Dendritic cell treated with granulocyte-macrophage colony-stimulating factor and Interleukin-4, amounts not matched to agents 40 ng/mL and 50 ng/mL, for 4 days (primary cell): ENCODE data around the gene ACP7.
"Not testable (repeated sequence)": the region's sequence is repeated elsewhere in the genome, so short reads cannot be mapped to it uniquely, and the experiment has no call there.

Experiments used
- H3K27ac Mint-ChIP-seq: one replicate; pipeline ENCODE4 v1.8.0; 2022; ENCODE audit warnings: mild to moderate bottlenecking, mixed read lengths
- H3K27me3 Mint-ChIP-seq: one replicate; pipeline ENCODE4 v1.8.0; 2022; ENCODE audit warnings: mild to moderate bottlenecking, mixed read lengths
- H3K36me3 Mint-ChIP-seq: one replicate; pipeline ENCODE4 v1.8.0; 2022; ENCODE audit warnings: low read depth, mixed read lengths
- H3K4me1 Mint-ChIP-seq: one replicate; pipeline ENCODE4 v1.8.0; 2022; ENCODE audit warnings: low read depth, mixed read lengths
- H3K4me3 Mint-ChIP-seq: one replicate; pipeline ENCODE4 v1.8.0; 2022; ENCODE audit warnings: mild to moderate bottlenecking, moderate library complexity, mixed read lengths
- H3K9me3 Mint-ChIP-seq: one replicate; pipeline ENCODE4 v1.8.0; 2022; ENCODE audit warnings: mixed read lengths
- intact Hi-C: fragments of 100-400 bp; cut with micrococcal nuclease; formaldehyde crosslinking; loops from one replicate; pipeline ENCODE4 v1.15.0; 2022

ACP7 gene

GRCh38 chr19:39106194-39106593 is 22.0 kb downstream of the ACP7 start:
- H3K27me3 Mint-ChIP-seq = peaks cover 8% of the 10 kb centered on the region
- no peak overlapping the region for H3K27ac Mint-ChIP-seq
- H3K4me1 Mint-ChIP-seq = peaks cover 5% of the 10 kb centered on the region
- H3K4me3 Mint-ChIP-seq = no peak overlapping the region
- no peaks in the 10 kb centered on the region for H3K9me3 Mint-ChIP-seq
- intact Hi-C loops = no loop called here
- no peaks in the 10 kb centered on the region for H3K36me3 Mint-ChIP-seq

GRCh38 chr19:39109641-39110040 is 25.5 kb downstream of the ACP7 start:
- no peaks in the 10 kb centered on the region for H3K36me3 Mint-ChIP-seq
- no peak overlapping the region for H3K27ac Mint-ChIP-seq
- peaks cover 5% of the 10 kb centered on the region for H3K4me1 Mint-ChIP-seq
- intact Hi-C loops = no loop called here
- peaks cover 14% of the 10 kb centered on the region for H3K27me3 Mint-ChIP-seq
- H3K4me3 Mint-ChIP-seq = no peak overlapping the region
- H3K9me3 Mint-ChIP-seq = no peaks in the 10 kb centered on the region

- no peak overlapping the region for H3K27ac Mint-ChIP-seq
- intact Hi-C loops = no loop called here
- no peak overlapping the region for H3K4me3 Mint-ChIP-seq
- no peaks in the 10 kb centered on the region for H3K36me3 Mint-ChIP-seq
- no peaks in the 10 kb centered on the region for H3K9me3 Mint-ChIP-seq
- peaks cover 14% of the 10 kb centered on the region for H3K27me3 Mint-ChIP-seq
- peaks cover 5% of the 10 kb centered on the region for H3K4me1 Mint-ChIP-seq
Observed at GRCh38 chr19:39110263-39110967, 26.2 kb downstream of the ACP7 start.

GRCh38 chr19:39111593-39112199 is 27.5 kb downstream of the ACP7 start:
- Mint-ChIP-seq H3K36me3 (no peaks in the 10 kb centered on the region), H3K4me3 (no peak overlapping the region), H3K9me3 (no peaks in the 10 kb centered on the region), H3K4me1 (peaks cover 5% of the 10 kb centered on the region), H3K27ac (no peak overlapping the region), H3K27me3 (peaks cover 14% of the 10 kb centered on the region)
- intact Hi-C loops = no loop called here

GRCh38 chr19:39112338-39112890 is 28.2 kb downstream of the ACP7 start:
- Mint-ChIP-seq H3K27me3 (peaks cover 14% of the 10 kb centered on the region), H3K36me3 (no peaks in the 10 kb centered on the region), H3K9me3 (no peaks in the 10 kb centered on the region), H3K4me3 (no peak overlapping the region), H3K27ac (no peak overlapping the region), H3K4me1 (peaks cover 5% of the 10 kb centered on the region)
- intact Hi-C loops = no loop called here

GRCh38 chr19:39113199-39113598 is 29.0 kb downstream of the ACP7 start:
- H3K27ac Mint-ChIP-seq = no peak overlapping the region
- no peaks in the 10 kb centered on the region for H3K36me3 Mint-ChIP-seq
- H3K9me3 Mint-ChIP-seq = no peaks in the 10 kb centered on the region
- intact Hi-C loops = no loop called here
- peaks cover 5% of the 10 kb centered on the region for H3K4me1 Mint-ChIP-seq
- H3K4me3 Mint-ChIP-seq = no peak overlapping the region
- peaks cover 15% of the 10 kb centered on the region for H3K27me3 Mint-ChIP-seq

GRCh38 chr19:39115105-39115847 is 31.1 kb downstream of the ACP7 start:
- H3K4me1 Mint-ChIP-seq = peaks cover 5% of the 10 kb centered on the region
- H3K9me3 Mint-ChIP-seq = no peaks in the 10 kb centered on the region
- H3K27ac Mint-ChIP-seq = no peak overlapping the region
- H3K4me3 Mint-ChIP-seq = no peak overlapping the region
- peaks cover 15% of the 10 kb centered on the region for H3K27me3 Mint-ChIP-seq
- H3K36me3 Mint-ChIP-seq = no peaks in the 10 kb centered on the region
- intact Hi-C loops = no loop called here

- H3K27ac Mint-ChIP-seq, H3K4me3 Mint-ChIP-seq, intact Hi-C loops, H3K9me3 Mint-ChIP-seq, H3K36me3 Mint-ChIP-seq, H3K4me1 Mint-ChIP-seq: not testable (repeated sequence)
- peaks cover 10% of the 10 kb centered on the region for H3K27me3 Mint-ChIP-seq
Observed at GRCh38 chr19:39117023-39117422, 32.9 kb downstream of the ACP7 start.

GRCh38 chr19:39119830-39120229 is 35.7 kb downstream of the ACP7 start:
- Mint-ChIP-seq H3K9me3 (no peaks in the 10 kb centered on the region), H3K27ac (no peak overlapping the region), H3K27me3 (peaks cover 13% of the 10 kb centered on the region), H3K4me3 (no peak overlapping the region), H3K36me3 (no peaks in the 10 kb centered on the region), H3K4me1 (peaks cover 6% of the 10 kb centered on the region)
- intact Hi-C loops = no loop called here

GRCh38 chr19:39122934-39123731 is 39.0 kb downstream of the ACP7 start:
- H3K9me3 Mint-ChIP-seq = no peaks in the 10 kb centered on the region
- peaks cover 35% of the 10 kb centered on the region for H3K4me1 Mint-ChIP-seq
- no peak overlapping the region for H3K4me3 Mint-ChIP-seq
- H3K27ac Mint-ChIP-seq = no peak overlapping the region
- H3K27me3 Mint-ChIP-seq = peaks cover 12% of the 10 kb centered on the region
- intact Hi-C loops = loop anchor here (1.0 kb wide), 2 partner anchors 64 to 205 kb away; no protein-coding TSS in a partner anchor
- H3K36me3 Mint-ChIP-seq = peaks cover 7% of the 10 kb centered on the region

- no peak overlapping the region for H3K27ac Mint-ChIP-seq
- H3K36me3 Mint-ChIP-seq = peaks cover 7% of the 10 kb centered on the region
- peaks cover 11% of the 10 kb centered on the region for H3K27me3 Mint-ChIP-seq
- H3K4me3 Mint-ChIP-seq = peak overlapping the region; percentile 13
- no peaks in the 10 kb centered on the region for H3K9me3 Mint-ChIP-seq
- intact Hi-C loops = no loop called here
- H3K4me1 Mint-ChIP-seq = peaks cover 35% of the 10 kb centered on the region
Observed at GRCh38 chr19:39124136-39124764, 40.1 kb downstream of the ACP7 start.

GRCh38 chr19:39125199-39125553 is 41.0 kb downstream of the ACP7 start:
- H3K27me3 Mint-ChIP-seq = peaks cover 11% of the 10 kb centered on the region
- peaks cover 7% of the 10 kb centered on the region for H3K36me3 Mint-ChIP-seq
- H3K27ac Mint-ChIP-seq = peak overlapping the region; percentile 93
- no peaks in the 10 kb centered on the region for H3K9me3 Mint-ChIP-seq
- peak overlapping the region; percentile 97 for H3K4me3 Mint-ChIP-seq
- intact Hi-C loops = loop anchor here (5.0 kb wide), 1 partner anchor 217 kb away; the partner anchor contains the start of gene SAMD4B
- peaks cover 37% of the 10 kb centered on the region for H3K4me1 Mint-ChIP-seq
